ENCODE data around the gene ZNF516.
A peak's percentile ranks its signal among the peaks of the same experiment; 100 is the strongest.
"Not testable (repeated sequence)": the region's sequence is repeated elsewhere in the genome, so short reads cannot be mapped to it uniquely, and the experiment has no call there.

ZNF516 gene, protein sequence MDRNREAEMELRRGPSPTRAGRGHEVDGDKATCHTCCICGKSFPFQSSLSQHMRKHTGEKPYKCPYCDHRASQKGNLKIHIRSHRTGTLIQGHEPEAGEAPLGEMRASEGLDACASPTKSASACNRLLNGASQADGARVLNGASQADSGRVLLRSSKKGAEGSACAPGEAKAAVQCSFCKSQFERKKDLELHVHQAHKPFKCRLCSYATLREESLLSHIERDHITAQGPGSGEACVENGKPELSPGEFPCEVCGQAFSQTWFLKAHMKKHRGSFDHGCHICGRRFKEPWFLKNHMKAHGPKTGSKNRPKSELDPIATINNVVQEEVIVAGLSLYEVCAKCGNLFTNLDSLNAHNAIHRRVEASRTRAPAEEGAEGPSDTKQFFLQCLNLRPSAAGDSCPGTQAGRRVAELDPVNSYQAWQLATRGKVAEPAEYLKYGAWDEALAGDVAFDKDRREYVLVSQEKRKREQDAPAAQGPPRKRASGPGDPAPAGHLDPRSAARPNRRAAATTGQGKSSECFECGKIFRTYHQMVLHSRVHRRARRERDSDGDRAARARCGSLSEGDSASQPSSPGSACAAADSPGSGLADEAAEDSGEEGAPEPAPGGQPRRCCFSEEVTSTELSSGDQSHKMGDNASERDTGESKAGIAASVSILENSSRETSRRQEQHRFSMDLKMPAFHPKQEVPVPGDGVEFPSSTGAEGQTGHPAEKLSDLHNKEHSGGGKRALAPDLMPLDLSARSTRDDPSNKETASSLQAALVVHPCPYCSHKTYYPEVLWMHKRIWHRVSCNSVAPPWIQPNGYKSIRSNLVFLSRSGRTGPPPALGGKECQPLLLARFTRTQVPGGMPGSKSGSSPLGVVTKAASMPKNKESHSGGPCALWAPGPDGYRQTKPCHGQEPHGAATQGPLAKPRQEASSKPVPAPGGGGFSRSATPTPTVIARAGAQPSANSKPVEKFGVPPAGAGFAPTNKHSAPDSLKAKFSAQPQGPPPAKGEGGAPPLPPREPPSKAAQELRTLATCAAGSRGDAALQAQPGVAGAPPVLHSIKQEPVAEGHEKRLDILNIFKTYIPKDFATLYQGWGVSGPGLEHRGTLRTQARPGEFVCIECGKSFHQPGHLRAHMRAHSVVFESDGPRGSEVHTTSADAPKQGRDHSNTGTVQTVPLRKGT

DNA sequence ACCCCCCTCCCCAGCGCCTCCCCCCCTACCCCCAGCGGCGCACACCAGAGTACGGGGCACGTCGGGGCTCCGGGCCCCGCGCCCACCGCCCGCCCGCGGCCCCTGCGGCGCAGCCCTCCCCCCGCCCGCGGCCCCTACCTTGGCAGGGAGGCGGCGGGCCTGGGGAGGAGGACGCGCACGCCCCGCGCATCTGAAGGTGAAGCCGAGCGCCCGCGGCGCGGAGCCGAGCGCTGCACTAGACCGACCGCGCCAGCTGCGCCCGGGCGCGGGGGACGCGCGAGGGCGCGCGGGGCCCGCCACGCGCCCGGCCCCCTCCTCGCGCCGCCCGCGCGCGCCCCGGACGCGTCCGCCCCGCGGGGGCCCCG is at the start of gene ZNF516:
Gene ZNF516, minus strand, starts transcription at position 237 of the 365 bp plus-strand sequence. CDS start 52,188 bp downstream, outside the sequence.
- Histone ChIP-seq H3K4me3 (ENCODE audit: low read length) (peak within 1 kb of the TSS; percentile 86), H3K4me1 (ENCODE audit: control insufficient read depth, low read length) (peaks cover 48% of the 10 kb centered on the region), H4K20me1 (ENCODE audit: control insufficient read depth, insufficient read depth, low read depth, low read length) (peaks cover 5% of the 10 kb centered on the region; the same call in 1 of the 2 replicates), H3F3A (ENCODE audit: control insufficient read depth, insufficient read depth) (peaks cover 34% of the 10 kb centered on the region), H3K27me3 (ENCODE audit: control insufficient read depth, low read length) (no peaks in the 10 kb centered on the region), H3K9me2 (replicated peaks; ENCODE audit: control insufficient read depth, low read length) (no peaks in the 10 kb centered on the region), H3K79me2 (ENCODE audit: control insufficient read depth, low read length) (peaks cover 42% of the 10 kb centered on the region), H3K9me3 (ENCODE audit: control insufficient read depth, insufficient read depth, low read length) (no peaks in the 10 kb centered on the region), H3K4me2 (ENCODE audit: low read length) (peak within 1 kb of the TSS; percentile 96), H3K27ac (ENCODE audit: low read depth, low read length) (peak within 1 kb of the TSS; percentile 97), H3K36me3 (ENCODE audit: control insufficient read depth, low read length) (no peaks in the 10 kb centered on the region)
- TF ChIP-seq EZH2phosphoT487 (IDR thresholded peaks at IDR 0.05; ENCODE audit: borderline replicate concordance, low read length), result no peak
- TF ChIP-seq, protein P1, sequence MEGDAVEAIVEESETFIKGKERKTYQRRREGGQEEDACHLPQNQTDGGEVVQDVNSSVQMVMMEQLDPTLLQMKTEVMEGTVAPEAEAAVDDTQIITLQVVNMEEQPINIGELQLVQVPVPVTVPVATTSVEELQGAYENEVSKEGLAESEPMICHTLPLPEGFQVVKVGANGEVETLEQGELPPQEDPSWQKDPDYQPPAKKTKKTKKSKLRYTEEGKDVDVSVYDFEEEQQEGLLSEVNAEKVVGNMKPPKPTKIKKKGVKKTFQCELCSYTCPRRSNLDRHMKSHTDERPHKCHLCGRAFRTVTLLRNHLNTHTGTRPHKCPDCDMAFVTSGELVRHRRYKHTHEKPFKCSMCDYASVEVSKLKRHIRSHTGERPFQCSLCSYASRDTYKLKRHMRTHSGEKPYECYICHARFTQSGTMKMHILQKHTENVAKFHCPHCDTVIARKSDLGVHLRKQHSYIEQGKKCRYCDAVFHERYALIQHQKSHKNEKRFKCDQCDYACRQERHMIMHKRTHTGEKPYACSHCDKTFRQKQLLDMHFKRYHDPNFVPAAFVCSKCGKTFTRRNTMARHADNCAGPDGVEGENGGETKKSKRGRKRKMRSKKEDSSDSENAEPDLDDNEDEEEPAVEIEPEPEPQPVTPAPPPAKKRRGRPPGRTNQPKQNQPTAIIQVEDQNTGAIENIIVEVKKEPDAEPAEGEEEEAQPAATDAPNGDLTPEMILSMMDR (IDR thresholded peaks at IDR 0.05; ENCODE audit: low read depth, low read length, poor library complexity, severe bottlenecking), result no peak

DNA sequence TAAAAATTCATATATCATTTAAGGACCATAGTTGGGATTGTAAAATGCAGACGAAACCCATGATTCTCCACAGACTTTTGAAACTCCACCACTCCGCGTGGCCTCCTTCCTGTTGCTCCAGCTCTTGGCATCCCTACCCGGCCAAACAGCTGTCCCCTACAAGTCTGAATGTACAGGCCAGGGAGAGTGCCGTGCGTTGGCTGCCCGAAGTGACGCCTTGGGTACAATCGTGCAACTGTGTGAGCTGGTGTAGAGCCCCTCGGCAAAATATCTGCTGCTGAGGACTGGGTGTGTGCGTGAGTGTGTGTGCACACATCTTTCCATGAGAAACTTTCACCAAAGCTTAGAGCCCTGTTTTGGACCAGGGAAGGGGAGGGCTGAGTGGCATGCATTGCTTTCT is 43.8 kb upstream of the ZNF516 start:
- no peaks in the 10 kb centered on the region for H3K4me1 ChIP-seq (ENCODE audit: control insufficient read depth, low read length)
- no peaks in the 10 kb centered on the region for H3K9me2 ChIP-seq (replicated peaks; ENCODE audit: control insufficient read depth, low read length)
- no peaks in the 10 kb centered on the region for H4K20me1 ChIP-seq (ENCODE audit: control insufficient read depth, insufficient read depth, low read depth, low read length)
- no peaks in the 10 kb centered on the region for H3F3A ChIP-seq (ENCODE audit: control insufficient read depth, insufficient read depth)
- H3K4me3 ChIP-seq (ENCODE audit: low read length), result no peak overlapping the region
- no peaks in the 10 kb centered on the region for H3K79me2 ChIP-seq (ENCODE audit: control insufficient read depth, low read length)
- no peaks in the 10 kb centered on the region for H3K36me3 ChIP-seq (ENCODE audit: control insufficient read depth, low read length)
- no peak overlapping the region for H3K4me2 ChIP-seq (ENCODE audit: low read length)
- H3K9me3 ChIP-seq (ENCODE audit: control insufficient read depth, insufficient read depth, low read length), result no peaks in the 10 kb centered on the region
- H3K27ac ChIP-seq (ENCODE audit: low read depth, low read length), result no peak overlapping the region
- H3K27me3 ChIP-seq (ENCODE audit: control insufficient read depth, low read length), result no peaks in the 10 kb centered on the region
- TF ChIP-seq EZH2phosphoT487 (IDR thresholded peaks at IDR 0.05; ENCODE audit: borderline replicate concordance, low read length), result no peak
- TF ChIP-seq, protein P1 (IDR thresholded peaks at IDR 0.05; ENCODE audit: low read depth, low read length, poor library complexity, severe bottlenecking), result no peak

DNA sequence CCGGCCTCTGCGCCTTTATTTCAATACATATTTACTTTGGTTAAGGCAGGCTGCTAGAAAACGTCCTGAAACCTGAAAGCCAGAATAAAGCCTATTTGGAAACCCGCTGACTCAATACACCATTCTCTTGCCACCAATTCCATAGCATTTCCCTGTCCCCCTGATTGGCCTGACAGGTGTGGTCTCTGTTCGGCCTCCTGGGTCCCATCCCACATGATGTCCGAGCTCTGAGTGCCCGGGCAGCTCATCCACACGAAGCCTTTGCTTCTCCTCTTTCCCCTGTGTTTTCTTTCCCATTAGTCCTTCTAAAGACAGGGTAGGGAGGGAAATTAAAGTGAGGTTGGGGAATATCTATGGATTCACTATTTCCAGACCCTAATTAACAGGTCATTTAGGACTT is 42.6 kb upstream of the ZNF516 start:
- Histone ChIP-seq H3K4me2 (ENCODE audit: low read length) (no peak overlapping the region), H3K36me3 (ENCODE audit: control insufficient read depth, low read length) (no peaks in the 10 kb centered on the region), H3K79me2 (ENCODE audit: control insufficient read depth, low read length) (no peaks in the 10 kb centered on the region), H3K4me1 (ENCODE audit: control insufficient read depth, low read length) (no peaks in the 10 kb centered on the region), H3K9me3 (ENCODE audit: control insufficient read depth, insufficient read depth, low read length) (no peaks in the 10 kb centered on the region), H4K20me1 (ENCODE audit: control insufficient read depth, insufficient read depth, low read depth, low read length) (no peaks in the 10 kb centered on the region), H3F3A (ENCODE audit: control insufficient read depth, insufficient read depth) (no peaks in the 10 kb centered on the region), H3K27me3 (ENCODE audit: control insufficient read depth, low read length) (no peaks in the 10 kb centered on the region), H3K4me3 (ENCODE audit: low read length) (no peak overlapping the region), H3K9me2 (replicated peaks; ENCODE audit: control insufficient read depth, low read length) (no peaks in the 10 kb centered on the region), H3K27ac (ENCODE audit: low read depth, low read length) (no peak overlapping the region)
- TF ChIP-seq, protein P1 (IDR thresholded peaks at IDR 0.05; ENCODE audit: low read depth, low read length, poor library complexity, severe bottlenecking), result no peak
- no peak for TF ChIP-seq EZH2phosphoT487 (IDR thresholded peaks at IDR 0.05; ENCODE audit: borderline replicate concordance, low read length)

DNA sequence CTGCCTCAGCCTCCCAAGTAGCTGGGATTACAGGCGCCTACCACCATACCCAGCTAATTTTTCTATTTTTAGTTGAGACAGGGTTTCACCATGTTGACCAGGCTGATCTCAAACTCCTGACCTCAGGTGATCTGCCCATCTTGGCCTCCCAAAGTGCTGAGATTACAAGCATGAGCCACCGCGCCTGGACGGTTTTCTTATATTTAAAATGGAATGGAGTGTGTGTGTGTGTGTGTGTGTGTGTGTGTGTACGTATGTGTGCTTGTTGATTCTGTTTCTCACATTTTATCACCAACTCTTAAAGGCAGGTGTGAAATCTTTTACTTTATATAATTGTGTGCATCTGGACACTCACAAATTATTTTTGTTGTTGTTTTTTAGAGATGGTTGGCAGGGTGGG is 41.6 kb upstream of the ZNF516 start:
- H3K4me3 ChIP-seq (ENCODE audit: low read length); H3K27ac ChIP-seq (ENCODE audit: low read depth, low read length); H3K79me2 ChIP-seq (ENCODE audit: control insufficient read depth, low read length); H3K36me3 ChIP-seq (ENCODE audit: control insufficient read depth, low read length); H3K9me3 ChIP-seq (ENCODE audit: control insufficient read depth, insufficient read depth, low read length); H3K27me3 ChIP-seq (ENCODE audit: control insufficient read depth, low read length); H3K4me2 ChIP-seq (ENCODE audit: low read length); H3K9me2 ChIP-seq (replicated peaks; ENCODE audit: control insufficient read depth, low read length); H3K4me1 ChIP-seq (ENCODE audit: control insufficient read depth, low read length); H3F3A ChIP-seq (ENCODE audit: control insufficient read depth, insufficient read depth); H4K20me1 ChIP-seq (ENCODE audit: control insufficient read depth, insufficient read depth, low read depth, low read length): not testable (repeated sequence)

All from DOHH2 (cell line).